Type B pancreatic cell (in vitro differentiated cells): ENCODE data around the gene DDAH1. TPM values are rescaled to one million over a fixed set of nuclear protein-coding genes. Genes with fewer than 3 reads are reported as not detected.

Experiments
- DNase-seq: peaks from one replicate; pipeline ENCODE4 v3.0.0; 2021; ENCODE audit warnings: mixed read lengths; ENCODE audit not compliant: unreplicated experiment; ENCODE audit errors: extremely low spot score
- H3K27ac Mint-ChIP-seq: 2 replicates; pipeline ENCODE4 v1.8.0; 2021; ENCODE audit warnings: mild to moderate bottlenecking, mixed read lengths
- H3K27me3 Mint-ChIP-seq: 2 replicates; pipeline ENCODE4 v1.8.0; 2021; ENCODE audit warnings: mixed read lengths
- H3K36me3 Mint-ChIP-seq: 2 replicates; pipeline ENCODE4 v1.8.0; 2021; ENCODE audit warnings: mixed read lengths
- H3K4me1 Mint-ChIP-seq: one replicate; pipeline ENCODE4 v1.8.0; 2021; ENCODE audit warnings: mixed read lengths; ENCODE audit not compliant: unreplicated experiment
- H3K4me3 Mint-ChIP-seq: 2 replicates; pipeline ENCODE4 v1.8.0; 2021; ENCODE audit warnings: mild to moderate bottlenecking, mixed read lengths
- H3K9me3 Mint-ChIP-seq: 2 replicates; pipeline ENCODE4 v1.8.0; 2021; ENCODE audit warnings: mixed read lengths
- total RNA-seq: library from RNA; stranded (reverse); gene quantifications from 2 replicates; pipeline ENCODE4 v1.2.1, GENCODE V29; 2021; ENCODE audit warnings: low replicate concordance
- TF ChIP-seq, protein P1 (sequence below): fragments of 200-600 bp; sonication (generic); conservative IDR thresholded peaks from 2 replicates; pipeline ENCODE4 v1.5.0; 2021; ENCODE audit warnings: antibody characterized with exemption, mild to moderate bottlenecking

DDAH1 gene
- total RNA-seq, 1 donor from 2014 or later, result 28.6 TPM

DNA sequence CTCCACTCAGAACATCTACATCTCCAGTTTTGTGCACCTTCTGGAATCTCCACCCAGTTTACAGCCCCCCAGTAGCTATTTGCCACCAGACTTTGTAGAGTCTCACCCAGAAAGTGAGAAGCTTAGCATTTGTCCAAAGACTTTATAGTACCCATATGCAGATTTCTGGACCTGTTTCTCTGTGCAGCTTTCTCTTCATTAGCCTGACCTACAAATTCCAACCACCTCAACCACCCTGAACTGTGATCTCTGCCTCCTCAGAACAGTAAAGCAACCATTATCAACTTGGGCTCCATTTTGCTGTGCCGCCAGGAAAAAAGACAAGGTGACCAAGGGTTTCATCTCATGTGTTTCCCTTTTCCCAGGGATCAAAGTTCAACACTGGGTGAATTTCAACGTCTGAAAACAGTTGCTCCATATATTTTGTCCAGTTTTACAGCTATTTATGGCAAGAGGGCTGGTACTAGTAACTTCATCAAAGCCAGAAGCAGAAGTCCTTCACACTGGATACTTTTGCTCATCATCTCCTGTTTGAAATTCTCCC is 36.5 kb upstream of the DDAH1 start:
- no peak overlapping the region for H3K4me3 Mint-ChIP-seq
- H3K4me1 Mint-ChIP-seq, result peaks cover 9% of the 10 kb centered on the region
- H3K27me3 Mint-ChIP-seq, result peaks cover 4% of the 10 kb centered on the region

DNA sequence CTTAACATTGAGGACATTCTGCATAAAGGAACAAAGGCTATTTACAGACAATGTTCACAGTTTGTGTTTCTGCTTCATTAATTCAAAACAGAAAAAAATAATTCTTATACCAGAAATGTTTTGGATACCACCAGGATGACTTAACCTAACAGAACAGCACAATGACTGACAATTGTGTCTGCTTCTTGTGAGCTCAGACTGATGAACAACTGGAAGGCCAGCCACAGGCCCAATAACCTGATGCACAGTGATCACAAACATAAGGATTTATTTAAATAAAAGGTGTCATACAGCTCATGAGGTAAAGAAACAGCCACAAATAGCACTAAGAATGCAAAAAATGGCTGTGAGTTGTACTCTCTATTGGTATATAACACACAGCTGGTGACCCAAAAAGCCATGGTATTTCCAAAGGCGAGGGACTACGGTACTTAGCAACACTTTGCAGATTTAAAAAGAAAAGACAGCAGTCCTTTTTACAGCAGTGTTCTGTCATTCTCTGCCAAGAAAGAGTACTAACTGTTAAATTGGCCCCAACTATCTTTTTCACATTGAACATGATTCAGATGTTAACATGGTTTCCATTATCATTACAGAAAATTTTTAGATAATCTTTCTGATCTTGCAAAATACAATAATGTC is 32.1 kb upstream of the DDAH1 start:
- TF ChIP-seq, protein P1, sequence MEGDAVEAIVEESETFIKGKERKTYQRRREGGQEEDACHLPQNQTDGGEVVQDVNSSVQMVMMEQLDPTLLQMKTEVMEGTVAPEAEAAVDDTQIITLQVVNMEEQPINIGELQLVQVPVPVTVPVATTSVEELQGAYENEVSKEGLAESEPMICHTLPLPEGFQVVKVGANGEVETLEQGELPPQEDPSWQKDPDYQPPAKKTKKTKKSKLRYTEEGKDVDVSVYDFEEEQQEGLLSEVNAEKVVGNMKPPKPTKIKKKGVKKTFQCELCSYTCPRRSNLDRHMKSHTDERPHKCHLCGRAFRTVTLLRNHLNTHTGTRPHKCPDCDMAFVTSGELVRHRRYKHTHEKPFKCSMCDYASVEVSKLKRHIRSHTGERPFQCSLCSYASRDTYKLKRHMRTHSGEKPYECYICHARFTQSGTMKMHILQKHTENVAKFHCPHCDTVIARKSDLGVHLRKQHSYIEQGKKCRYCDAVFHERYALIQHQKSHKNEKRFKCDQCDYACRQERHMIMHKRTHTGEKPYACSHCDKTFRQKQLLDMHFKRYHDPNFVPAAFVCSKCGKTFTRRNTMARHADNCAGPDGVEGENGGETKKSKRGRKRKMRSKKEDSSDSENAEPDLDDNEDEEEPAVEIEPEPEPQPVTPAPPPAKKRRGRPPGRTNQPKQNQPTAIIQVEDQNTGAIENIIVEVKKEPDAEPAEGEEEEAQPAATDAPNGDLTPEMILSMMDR, result no peak
- Mint-ChIP-seq H3K36me3 (peaks cover 4% of the 10 kb centered on the region), H3K4me3 (no peak overlapping the region), H3K4me1 (peaks cover 7% of the 10 kb centered on the region), H3K27ac (no peak overlapping the region), H3K27me3 (no peaks in the 10 kb centered on the region), H3K9me3 (peaks cover 10% of the 10 kb centered on the region)
- no peak for DNase-seq

More for the DNA sequence above, 36.5 kb upstream of the DDAH1 start:
- TF ChIP-seq, protein P1, result no peak
- H3K27ac Mint-ChIP-seq, result no peak overlapping the region
- DNase-seq, result no peak
- peaks cover 10% of the 10 kb centered on the region for H3K9me3 Mint-ChIP-seq
- peaks cover 4% of the 10 kb centered on the region for H3K36me3 Mint-ChIP-seq

DNA sequence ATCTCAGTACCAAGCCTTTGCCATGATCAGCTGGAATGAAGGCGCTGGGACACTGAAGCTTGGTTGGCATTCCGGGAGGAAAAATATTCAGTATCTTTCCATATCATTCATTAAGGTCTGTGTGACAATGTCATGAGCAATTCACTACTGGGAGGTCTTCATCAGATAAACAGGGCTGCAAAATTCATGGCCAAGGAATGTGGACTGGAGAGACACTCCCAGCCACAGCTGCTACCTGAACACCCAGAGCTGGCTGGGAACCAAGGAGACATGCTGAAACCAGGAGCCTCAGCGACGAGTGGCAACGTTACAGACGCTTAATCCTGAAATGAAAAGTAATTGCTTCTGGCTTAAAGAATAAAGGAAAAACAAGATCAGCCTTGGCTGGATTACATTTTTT is 30.6 kb upstream of the DDAH1 start:
- no peak for DNase-seq
- Mint-ChIP-seq H3K27ac (no peak overlapping the region), H3K9me3 (no peaks in the 10 kb centered on the region), H3K36me3 (no peaks in the 10 kb centered on the region), H3K4me1 (peaks cover 5% of the 10 kb centered on the region), H3K27me3 (no peaks in the 10 kb centered on the region), H3K4me3 (no peak overlapping the region)
- TF ChIP-seq, protein P1, result no peak

DNA sequence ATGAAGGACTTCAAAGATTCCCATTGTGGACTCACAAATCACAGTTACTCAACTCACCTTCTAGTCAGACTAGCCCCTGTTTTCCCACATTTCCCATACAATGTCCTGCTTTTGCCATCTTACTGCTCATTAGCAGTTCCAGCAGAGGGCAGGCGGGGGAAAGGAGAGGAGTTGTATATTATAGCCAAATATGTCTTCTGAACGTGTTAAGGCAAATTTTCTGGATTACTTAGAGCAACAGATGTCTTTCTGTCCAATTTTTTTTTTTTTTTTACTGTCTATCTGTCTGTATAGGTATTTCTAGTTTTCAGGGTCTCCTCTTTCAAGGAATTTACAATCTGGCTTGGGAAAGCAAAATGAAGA is 29.9 kb upstream of the DDAH1 start:
- Mint-ChIP-seq H3K4me3 (no peak overlapping the region), H3K27me3 (no peaks in the 10 kb centered on the region), H3K4me1 (peaks cover 5% of the 10 kb centered on the region), H3K27ac (no peak overlapping the region), H3K36me3 (no peaks in the 10 kb centered on the region), H3K9me3 (no peaks in the 10 kb centered on the region)
- TF ChIP-seq, protein P1, result peak; percentile 25
- DNase-seq, result no peak

DNA sequence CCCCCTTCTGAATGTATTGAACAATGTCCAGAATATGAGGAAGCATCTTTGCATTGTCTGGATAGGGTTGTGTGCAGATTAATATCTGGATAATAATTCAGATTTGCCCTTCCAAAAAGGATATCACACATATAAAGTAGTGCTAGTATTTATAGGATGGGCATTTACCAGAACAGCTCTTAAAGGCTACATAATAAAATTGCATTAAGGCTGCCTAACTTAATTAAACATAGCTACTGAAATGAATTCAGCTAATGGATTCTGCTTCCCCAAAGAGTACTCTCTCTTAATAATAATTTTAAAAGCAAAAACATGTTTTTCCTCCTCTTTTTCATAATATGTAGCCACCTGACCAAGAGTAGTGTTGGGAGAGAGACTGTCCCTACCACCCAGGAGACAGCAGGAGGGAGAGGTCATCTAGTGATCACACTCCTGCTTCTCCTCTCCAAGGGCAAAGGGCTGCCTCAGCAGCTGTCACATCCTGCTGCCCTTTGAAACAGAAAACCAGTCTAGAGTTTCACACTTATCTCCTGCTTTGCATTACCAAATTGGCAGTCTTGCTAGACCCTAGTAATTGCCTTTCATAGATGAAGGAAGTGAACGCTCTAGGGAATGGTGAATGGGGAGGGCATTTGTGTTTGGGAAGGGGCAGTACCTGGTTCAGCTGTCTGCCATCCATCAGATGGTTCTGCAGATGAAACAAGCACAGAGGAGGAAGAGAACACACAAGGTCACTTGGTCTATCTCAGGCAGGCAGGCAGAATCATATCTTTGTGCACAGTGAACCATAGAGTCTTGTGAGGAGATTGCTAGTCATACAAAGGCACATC is 29.3 kb upstream of the DDAH1 start:
- no peaks in the 10 kb centered on the region for H3K9me3 Mint-ChIP-seq
- TF ChIP-seq, protein P1, result no peak
- no peaks in the 10 kb centered on the region for H3K36me3 Mint-ChIP-seq
- H3K4me3 Mint-ChIP-seq, result no peak overlapping the region
- H3K27me3 Mint-ChIP-seq, result no peaks in the 10 kb centered on the region
- DNase-seq, result no peak
- peaks cover 5% of the 10 kb centered on the region for H3K4me1 Mint-ChIP-seq
- H3K27ac Mint-ChIP-seq, result no peak overlapping the region
